ENCODE measurements around the gene LARP1B. TPM values are rescaled to one million over a fixed set of nuclear protein-coding genes. Genes with fewer than 3 reads are reported as not detected.

Gene LARP1B
- total RNA-seq, 1 experiment from 2014 or later, result 14.8 TPM

DNA sequence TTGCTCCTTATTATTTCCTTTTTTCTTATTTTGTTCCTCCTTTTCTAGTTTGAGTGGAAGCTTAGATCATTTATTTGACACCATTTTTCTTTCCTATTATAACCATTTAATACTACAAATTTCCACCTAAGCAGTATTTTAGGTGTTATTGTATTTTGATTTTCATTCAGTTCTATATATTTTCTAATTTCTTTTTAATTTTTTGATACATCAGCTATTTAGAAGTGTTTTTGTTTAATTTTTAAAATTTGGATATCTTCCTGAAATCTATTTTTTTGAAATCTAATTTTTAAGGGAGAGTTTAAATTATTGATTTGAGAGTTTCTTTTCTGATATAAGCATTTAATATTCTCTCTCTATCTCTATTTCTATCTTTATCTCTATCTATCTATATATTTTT lies 108.1 kb downstream of the LARP1B start:
- Histone ChIP-seq H3K9me2 (replicated peaks; ENCODE audit: low read length) (no peaks in the 10 kb centered on the region), H3F3A (ENCODE audit: low read length, unreplicated experiment) (no peaks in the 10 kb centered on the region), H2AFZ (ENCODE audit: low read length) (no peak overlapping the region), H3K4me3 (ENCODE audit: low read length) (no peak overlapping the region), H3K27ac (ENCODE audit: low read length) (no peak overlapping the region), H3K4me1 (ENCODE audit: insufficient read depth, low read length) (no peaks in the 10 kb centered on the region), H3K4me2 (ENCODE audit: low read length) (no peak overlapping the region), H4K20me1 (ENCODE audit: low read length) (no peaks in the 10 kb centered on the region), H3K9ac (ENCODE audit: low read length) (no peak overlapping the region), H3K27me3 (ENCODE audit: low read length) (no peaks in the 10 kb centered on the region), H3K79me2 (ENCODE audit: low read length) (no peaks in the 10 kb centered on the region), H3K36me3 (ENCODE audit: low read depth, low read length) (no peaks in the 10 kb centered on the region), H3K9me3 (ENCODE audit: low read length) (no peaks in the 10 kb centered on the region)
- TF ChIP-seq, protein P1, sequence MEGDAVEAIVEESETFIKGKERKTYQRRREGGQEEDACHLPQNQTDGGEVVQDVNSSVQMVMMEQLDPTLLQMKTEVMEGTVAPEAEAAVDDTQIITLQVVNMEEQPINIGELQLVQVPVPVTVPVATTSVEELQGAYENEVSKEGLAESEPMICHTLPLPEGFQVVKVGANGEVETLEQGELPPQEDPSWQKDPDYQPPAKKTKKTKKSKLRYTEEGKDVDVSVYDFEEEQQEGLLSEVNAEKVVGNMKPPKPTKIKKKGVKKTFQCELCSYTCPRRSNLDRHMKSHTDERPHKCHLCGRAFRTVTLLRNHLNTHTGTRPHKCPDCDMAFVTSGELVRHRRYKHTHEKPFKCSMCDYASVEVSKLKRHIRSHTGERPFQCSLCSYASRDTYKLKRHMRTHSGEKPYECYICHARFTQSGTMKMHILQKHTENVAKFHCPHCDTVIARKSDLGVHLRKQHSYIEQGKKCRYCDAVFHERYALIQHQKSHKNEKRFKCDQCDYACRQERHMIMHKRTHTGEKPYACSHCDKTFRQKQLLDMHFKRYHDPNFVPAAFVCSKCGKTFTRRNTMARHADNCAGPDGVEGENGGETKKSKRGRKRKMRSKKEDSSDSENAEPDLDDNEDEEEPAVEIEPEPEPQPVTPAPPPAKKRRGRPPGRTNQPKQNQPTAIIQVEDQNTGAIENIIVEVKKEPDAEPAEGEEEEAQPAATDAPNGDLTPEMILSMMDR (conservative IDR thresholded peaks at IDR 0.05; ENCODE audit: low read depth, low read length), result no peak
- TF ChIP-seq EZH2phosphoT487 (IDR thresholded peaks at IDR 0.05; ENCODE audit: borderline replicate concordance, low read length) (no peak), EZH2 (IDR thresholded peaks at IDR 0.05; ENCODE audit: low read length, unreplicated experiment) (no peak)
- DNase-seq, result no peak
- ChIA-PET POLR2A (ENCODE audit: unreplicated experiment) (no interaction called here), CTCF (no interaction called here)
- intact Hi-C loops (cut with micrococcal nuclease), result no loop called here
- no TSS peak for BruUV-seq (replicated peaks)
- no peak for ATAC-seq

DNA sequence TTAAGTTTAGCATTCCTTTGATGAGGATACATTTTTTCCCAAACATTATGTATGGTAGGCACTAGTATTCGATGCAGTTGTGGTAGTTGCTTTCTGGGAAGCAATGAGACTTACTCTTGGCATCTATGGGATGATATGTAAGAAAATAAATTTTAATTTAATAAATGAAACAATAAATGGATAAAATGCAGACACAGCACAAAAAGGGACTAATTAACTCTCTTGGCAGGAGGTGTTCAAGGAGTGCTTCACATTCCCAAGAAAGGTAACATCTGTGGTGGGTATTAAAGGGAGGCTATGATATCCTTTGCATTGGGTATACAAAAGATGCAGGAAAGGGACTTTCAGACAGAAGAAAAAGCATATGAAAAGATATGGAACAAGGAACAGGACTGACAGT lies 115.5 kb downstream of the LARP1B start:
- H3K4me2 ChIP-seq (ENCODE audit: low read length), result no peak overlapping the region
- no peaks in the 10 kb centered on the region for H3K36me3 ChIP-seq (ENCODE audit: low read depth, low read length)
- CTCF ChIA-PET, result no interaction called here
- no peaks in the 10 kb centered on the region for H4K20me1 ChIP-seq (ENCODE audit: low read length)
- no peaks in the 10 kb centered on the region for H3K9me3 ChIP-seq (ENCODE audit: low read length)
- DNase-seq (no peak), ATAC-seq (no peak)
- H3K79me2 ChIP-seq (ENCODE audit: low read length), result no peaks in the 10 kb centered on the region
- POLR2A ChIA-PET (ENCODE audit: unreplicated experiment), result no interaction called here
- no peaks in the 10 kb centered on the region for H3K4me1 ChIP-seq (ENCODE audit: insufficient read depth, low read length)
- H3K27me3 ChIP-seq (ENCODE audit: low read length), result no peaks in the 10 kb centered on the region
- H3K27ac ChIP-seq (ENCODE audit: low read length), result no peak overlapping the region
- no peak for TF ChIP-seq EZH2phosphoT487 (IDR thresholded peaks at IDR 0.05; ENCODE audit: borderline replicate concordance, low read length)
- no peak for TF ChIP-seq EZH2 (IDR thresholded peaks at IDR 0.05; ENCODE audit: low read length, unreplicated experiment)
- TF ChIP-seq, protein P1 (conservative IDR thresholded peaks at IDR 0.05; ENCODE audit: low read depth, low read length), result no peak
- H3F3A ChIP-seq (ENCODE audit: low read length, unreplicated experiment), result no peaks in the 10 kb centered on the region
- no peak overlapping the region for H3K4me3 ChIP-seq (ENCODE audit: low read length)
- no peak overlapping the region for H3K9ac ChIP-seq (ENCODE audit: low read length)
- no peaks in the 10 kb centered on the region for H3K9me2 ChIP-seq (replicated peaks; ENCODE audit: low read length)
- BruUV-seq (replicated peaks), result no TSS peak
- H2AFZ ChIP-seq (ENCODE audit: low read length), result no peak overlapping the region
- intact Hi-C loops (cut with micrococcal nuclease), result no loop called here

DNA sequence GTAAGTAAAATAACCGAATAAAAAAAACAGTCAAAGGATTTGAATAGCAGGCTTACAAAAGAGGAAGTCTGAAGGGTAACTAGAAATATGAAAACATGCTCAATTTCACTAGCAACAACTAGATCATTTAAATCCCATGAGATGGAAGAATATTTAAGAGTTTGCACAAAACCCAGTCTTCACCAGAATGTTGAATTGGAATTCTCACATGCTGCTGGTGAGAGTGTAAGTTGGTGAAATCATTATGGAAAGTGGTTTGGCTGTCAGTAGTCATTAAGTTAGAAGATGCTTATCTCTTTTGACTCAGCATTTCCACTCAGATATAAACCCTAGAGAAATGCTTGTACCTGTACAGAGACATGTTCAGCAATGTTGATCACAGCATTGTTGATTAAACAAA lies 116.4 kb downstream of the LARP1B start:
- intact Hi-C loops (cut with micrococcal nuclease), result no loop called here
- Histone ChIP-seq H3K36me3 (ENCODE audit: low read depth, low read length) (no peaks in the 10 kb centered on the region), H2AFZ (ENCODE audit: low read length) (no peak overlapping the region), H3K27me3 (ENCODE audit: low read length) (no peaks in the 10 kb centered on the region), H3K4me2 (ENCODE audit: low read length) (no peak overlapping the region), H3K9ac (ENCODE audit: low read length) (no peak overlapping the region), H3K9me3 (ENCODE audit: low read length) (no peaks in the 10 kb centered on the region), H3F3A (ENCODE audit: low read length, unreplicated experiment) (no peaks in the 10 kb centered on the region), H3K4me1 (ENCODE audit: insufficient read depth, low read length) (no peaks in the 10 kb centered on the region), H3K4me3 (ENCODE audit: low read length) (no peak overlapping the region), H3K9me2 (replicated peaks; ENCODE audit: low read length) (no peaks in the 10 kb centered on the region), H3K79me2 (ENCODE audit: low read length) (no peaks in the 10 kb centered on the region), H4K20me1 (ENCODE audit: low read length) (no peaks in the 10 kb centered on the region), H3K27ac (ENCODE audit: low read length) (no peak overlapping the region)
- ATAC-seq, result no peak
- ChIA-PET POLR2A (ENCODE audit: unreplicated experiment) (no interaction called here), CTCF (no interaction called here)
- DNase-seq, result no peak
- no TSS peak for BruUV-seq (replicated peaks)
- TF ChIP-seq EZH2phosphoT487 (IDR thresholded peaks at IDR 0.05; ENCODE audit: borderline replicate concordance, low read length) (no peak), EZH2 (IDR thresholded peaks at IDR 0.05; ENCODE audit: low read length, unreplicated experiment) (no peak)
- TF ChIP-seq, protein P1 (conservative IDR thresholded peaks at IDR 0.05; ENCODE audit: low read depth, low read length), result no peak
